Cardiac muscle cell (in vitro differentiated cells and primary cell): Measurements from ENCODE around the gene COLGALT1. TPM values are rescaled to one million over a fixed set of nuclear protein-coding genes. Genes with fewer than 3 reads are reported as not detected.
"Not testable (repeated sequence)": the region's sequence is repeated elsewhere in the genome, so short reads cannot be mapped to it uniquely, and the experiment has no call there.

Experiments used
- DNase-seq, 2 donors: peaks; one replicate each; pipeline versions ENCODE4 v3.0.0 to v3.0.0-alpha.2; 2010 to 2017; ENCODE audit warnings: low read depth in 1 of 2, low spot score in 1 of 2
- H3K27ac ChIP-seq: fragments of 200-600 bp; sonication (generic); 2 replicates; pipeline ENCODE4 v1.5.1; 2016
- H3K27me3 ChIP-seq: fragments of 200-600 bp; sonication (generic); 2 replicates; pipeline ENCODE4 v1.6.0; 2016; ENCODE audit warnings: control low read depth
- H3K36me3 ChIP-seq: fragments of 200-600 bp; sonication (generic); 2 replicates; pipeline ENCODE4 v1.5.1; 2016; ENCODE audit warnings: control low read depth
- H3K4me1 ChIP-seq: fragments of 200-600 bp; sonication (generic); 2 replicates; pipeline ENCODE4 v1.8.1; 2017; ENCODE audit warnings: low read depth, mild to moderate bottlenecking, mixed run types
- H3K4me3 ChIP-seq: fragments of 200-600 bp; sonication (generic); 2 replicates; pipeline ENCODE4 v1.5.1; 2016; ENCODE audit warnings: mild to moderate bottlenecking
- H3K9me3 ChIP-seq: fragments of 200-600 bp; sonication (generic); 2 replicates; pipeline ENCODE4 v1.5.1; 2017; ENCODE audit warnings: low read depth, mild to moderate bottlenecking, control low read depth
- CTCF ChIP-seq: IDR thresholded peaks from 2 replicates; pipeline ENCODE4 v1.5.1; 2012; ENCODE audit warnings: low read depth, mild to moderate bottlenecking, low read length
- polyA plus RNA-seq: library from polyadenylated mRNA; unstranded; fragments of >200 nt; fragmentation: Nextera tagmentation; extraction: Ambion mirVana; gene quantifications from 2 replicates; pipeline ENCODE4 v1.2.1, GENCODE V29; 2016
- total RNA-seq: library from RNA; depleted of rRNA; stranded (reverse); fragments of >200 nt; gene quantifications from 2 replicates; pipeline ENCODE4 v1.2.3, GENCODE V29; 2016

The COLGALT1 gene
- total and polyA plus RNA-seq, 2 experiments from 2014 or later: 41.1 to 93.5 TPM

- no peaks in the 10 kb centered on the region for H3K9me3 ChIP-seq
- no peak for DNase-seq
- H3K27ac ChIP-seq: peak overlapping the region; percentile 93
- H3K4me3 ChIP-seq: peak overlapping the region; percentile 51
- no peak for TF ChIP-seq CTCF
- no peaks in the 10 kb centered on the region for H3K27me3 ChIP-seq
- H3K36me3 ChIP-seq: no peaks in the 10 kb centered on the region
- H3K4me1 ChIP-seq: no peaks in the 10 kb centered on the region
Observed at GRCh38 chr19:17512574-17512939, 42.9 kb upstream of the COLGALT1 start.

- no peak for TF ChIP-seq CTCF
- H3K27me3 ChIP-seq: no peaks in the 10 kb centered on the region
- H3K9me3 ChIP-seq: no peaks in the 10 kb centered on the region
- no peaks in the 10 kb centered on the region for H3K36me3 ChIP-seq
- no peak for DNase-seq
- no peak overlapping the region for H3K27ac ChIP-seq
- no peaks in the 10 kb centered on the region for H3K4me1 ChIP-seq
- H3K4me3 ChIP-seq: no peak overlapping the region
Observed at GRCh38 chr19:17515408-17516149, 39.9 kb upstream of the COLGALT1 start.

GRCh38 chr19:17517898-17518297 is 37.6 kb upstream of the COLGALT1 start:
- no peak overlapping the region for H3K4me3 ChIP-seq
- no peaks in the 10 kb centered on the region for H3K9me3 ChIP-seq
- H3K36me3 ChIP-seq: no peaks in the 10 kb centered on the region
- TF ChIP-seq CTCF: no peak
- no peaks in the 10 kb centered on the region for H3K27me3 ChIP-seq
- no peak for DNase-seq
- H3K27ac ChIP-seq: no peak overlapping the region
- H3K4me1 ChIP-seq: no peaks in the 10 kb centered on the region

- DNase-seq, H3K27me3 ChIP-seq, H3K4me1 ChIP-seq: not testable (repeated sequence)
Observed at GRCh38 chr19:17518654-17519053, 36.8 kb upstream of the COLGALT1 start.

GRCh38 chr19:17519967-17520366 is 35.5 kb upstream of the COLGALT1 start:
- H3K27ac ChIP-seq: no peak overlapping the region
- H3K36me3 ChIP-seq: no peaks in the 10 kb centered on the region
- H3K4me1 ChIP-seq: no peaks in the 10 kb centered on the region
- no peak for TF ChIP-seq CTCF
- H3K4me3 ChIP-seq: no peak overlapping the region
- DNase-seq: peak in 1 of 2 donors; percentile 33
- H3K27me3 ChIP-seq: no peaks in the 10 kb centered on the region
- no peaks in the 10 kb centered on the region for H3K9me3 ChIP-seq

More at GRCh38 chr19:17518654-17519053, 36.8 kb upstream of the COLGALT1 start:
- H3K4me3 ChIP-seq, H3K36me3 ChIP-seq, H3K9me3 ChIP-seq, H3K27ac ChIP-seq: not testable (repeated sequence)

GRCh38 chr19:17520865-17521264 is 34.6 kb upstream of the COLGALT1 start:
- no peak overlapping the region for H3K4me3 ChIP-seq
- no peaks in the 10 kb centered on the region for H3K4me1 ChIP-seq
- TF ChIP-seq CTCF: no peak
- no peak overlapping the region for H3K27ac ChIP-seq
- H3K9me3 ChIP-seq: no peaks in the 10 kb centered on the region
- no peaks in the 10 kb centered on the region for H3K27me3 ChIP-seq
- DNase-seq: no peak
- no peaks in the 10 kb centered on the region for H3K36me3 ChIP-seq
